Loucy (cell line): ENCODE results near the gene MYOM3.

Experiments
- EZH2phosphoT487 ChIP-seq: fragments of 200-600 bp; IDR thresholded peaks from 2 replicates; pipeline ENCODE4 v1.6.1; 2018; ENCODE audit warnings: antibody characterized with exemption, mild to moderate bottlenecking, moderate library complexity, borderline replicate concordance
- TF ChIP-seq, protein P1 (sequence below): fragments of 200-600 bp; sonication (generic); conservative IDR thresholded peaks from 2 replicates; pipeline ENCODE4 v1.5.1; 2014; ENCODE audit warnings: mild to moderate bottlenecking, antibody characterized with exemption, low read length

- TF ChIP-seq, protein P1, sequence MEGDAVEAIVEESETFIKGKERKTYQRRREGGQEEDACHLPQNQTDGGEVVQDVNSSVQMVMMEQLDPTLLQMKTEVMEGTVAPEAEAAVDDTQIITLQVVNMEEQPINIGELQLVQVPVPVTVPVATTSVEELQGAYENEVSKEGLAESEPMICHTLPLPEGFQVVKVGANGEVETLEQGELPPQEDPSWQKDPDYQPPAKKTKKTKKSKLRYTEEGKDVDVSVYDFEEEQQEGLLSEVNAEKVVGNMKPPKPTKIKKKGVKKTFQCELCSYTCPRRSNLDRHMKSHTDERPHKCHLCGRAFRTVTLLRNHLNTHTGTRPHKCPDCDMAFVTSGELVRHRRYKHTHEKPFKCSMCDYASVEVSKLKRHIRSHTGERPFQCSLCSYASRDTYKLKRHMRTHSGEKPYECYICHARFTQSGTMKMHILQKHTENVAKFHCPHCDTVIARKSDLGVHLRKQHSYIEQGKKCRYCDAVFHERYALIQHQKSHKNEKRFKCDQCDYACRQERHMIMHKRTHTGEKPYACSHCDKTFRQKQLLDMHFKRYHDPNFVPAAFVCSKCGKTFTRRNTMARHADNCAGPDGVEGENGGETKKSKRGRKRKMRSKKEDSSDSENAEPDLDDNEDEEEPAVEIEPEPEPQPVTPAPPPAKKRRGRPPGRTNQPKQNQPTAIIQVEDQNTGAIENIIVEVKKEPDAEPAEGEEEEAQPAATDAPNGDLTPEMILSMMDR = no peak
- TF ChIP-seq EZH2phosphoT487 = no peak
Observed at GRCh38 chr1:24117722-24118409, 5.9 kb upstream of the MYOM3 start.
